Colonic mucosa (tissue), 4 donors: ENCODE results near the gene SMYD1. TPM values are rescaled to one million over a fixed set of nuclear protein-coding genes. Genes with fewer than 3 reads are reported as not detected.

Experiments
- DNase-seq: peaks from one replicate; pipeline ENCODE4 v3.0.0-alpha.2; 2020
- H3K27ac ChIP-seq: fragments of 200-600 bp; one replicate; pipeline ENCODE4 v1.8.0; 2021
- H3K27me3 ChIP-seq: fragments of 200-600 bp; one replicate; pipeline ENCODE4 v1.8.0; 2021
- H3K36me3 ChIP-seq: fragments of 200-600 bp; one replicate; pipeline ENCODE4 v1.8.0; 2021
- H3K4me1 ChIP-seq: fragments of 200-600 bp; one replicate; pipeline ENCODE4 v1.8.0; 2021; ENCODE audit warnings: mild to moderate bottlenecking
- H3K4me3 ChIP-seq: fragments of 200-600 bp; one replicate; pipeline ENCODE4 v1.8.0; 2021
- H3K9ac ChIP-seq, 2 donors: one replicate each; pipeline ENCODE4 v1.7.0; 2013; ENCODE audit warnings: control low read depth in 2 of 2, low read depth in 2 of 2, low read length in 2 of 2
- H3K9me3 ChIP-seq: fragments of 200-600 bp; one replicate; pipeline ENCODE4 v1.8.0; 2021
- intact Hi-C: fragments of 100-400 bp; cut with DNase I; formaldehyde crosslinking; loops from one replicate; pipeline ENCODE4 v1.14.1; 2022
- total RNA-seq, 2 donors: library from RNA; stranded (reverse); fragmentation: NEBNext Ultra II Directional in 1 of 2; extraction: Animal tissue kit (Norgen Biotek cat#: 25700) in 1 of 2; gene quantifications; one replicate each; pipeline ENCODE4 v1.2.1, GENCODE V29; 2021
- TF ChIP-seq, protein P1 (sequence below): fragments of 200-600 bp; IDR thresholded peaks from one replicate; pipeline ENCODE4 v1.8.0; 2022; ENCODE audit warnings: antibody characterized with exemption, mild to moderate bottlenecking
- donor health status: healthy.
- donor health status: DM: no; HTN: no; CAD: no.
- donor health status: DM: no; HTN: no; CAD: no.

SMYD1 gene
- total RNA-seq, 2 donors from 2014 or later: 1.9 TPM; not detected in 1

DNA sequence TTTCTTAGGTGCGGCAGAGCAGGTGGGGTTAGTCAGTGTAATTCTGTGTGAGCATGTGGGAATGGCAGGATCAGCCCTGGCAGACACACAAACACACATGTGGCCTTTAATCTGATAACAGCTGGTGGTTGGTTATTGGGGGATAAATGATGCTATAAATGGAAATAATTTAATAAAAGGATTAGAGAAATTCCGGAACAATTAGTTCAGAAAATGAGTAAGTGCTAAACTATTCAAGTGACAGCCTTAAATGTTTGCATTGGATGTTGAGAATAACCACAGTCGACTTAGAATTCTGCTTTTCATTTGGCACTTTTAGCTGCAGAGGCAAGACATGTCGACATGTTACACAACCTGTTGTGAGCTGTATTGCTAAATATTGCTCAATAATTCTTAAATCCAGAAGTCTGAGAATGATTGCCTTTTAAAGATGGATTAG is 7.2 kb downstream of the SMYD1 start:
- Histone ChIP-seq H3K9ac (no peak overlapping the region), H3K27me3 (no peaks in the 10 kb centered on the region), H3K4me1 (no peaks in the 10 kb centered on the region), H3K36me3 (no peaks in the 10 kb centered on the region), H3K9me3 (no peaks in the 10 kb centered on the region), H3K4me3 (no peak overlapping the region), H3K27ac (no peak overlapping the region)
- TF ChIP-seq, protein P1, sequence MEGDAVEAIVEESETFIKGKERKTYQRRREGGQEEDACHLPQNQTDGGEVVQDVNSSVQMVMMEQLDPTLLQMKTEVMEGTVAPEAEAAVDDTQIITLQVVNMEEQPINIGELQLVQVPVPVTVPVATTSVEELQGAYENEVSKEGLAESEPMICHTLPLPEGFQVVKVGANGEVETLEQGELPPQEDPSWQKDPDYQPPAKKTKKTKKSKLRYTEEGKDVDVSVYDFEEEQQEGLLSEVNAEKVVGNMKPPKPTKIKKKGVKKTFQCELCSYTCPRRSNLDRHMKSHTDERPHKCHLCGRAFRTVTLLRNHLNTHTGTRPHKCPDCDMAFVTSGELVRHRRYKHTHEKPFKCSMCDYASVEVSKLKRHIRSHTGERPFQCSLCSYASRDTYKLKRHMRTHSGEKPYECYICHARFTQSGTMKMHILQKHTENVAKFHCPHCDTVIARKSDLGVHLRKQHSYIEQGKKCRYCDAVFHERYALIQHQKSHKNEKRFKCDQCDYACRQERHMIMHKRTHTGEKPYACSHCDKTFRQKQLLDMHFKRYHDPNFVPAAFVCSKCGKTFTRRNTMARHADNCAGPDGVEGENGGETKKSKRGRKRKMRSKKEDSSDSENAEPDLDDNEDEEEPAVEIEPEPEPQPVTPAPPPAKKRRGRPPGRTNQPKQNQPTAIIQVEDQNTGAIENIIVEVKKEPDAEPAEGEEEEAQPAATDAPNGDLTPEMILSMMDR: no peak
- DNase-seq: no peak
- intact Hi-C loops: no loop called here

- DNase-seq: no peak
- H3K36me3 ChIP-seq: no peaks in the 10 kb centered on the region
- H3K4me3 ChIP-seq: no peak overlapping the region
- H3K4me1 ChIP-seq: no peaks in the 10 kb centered on the region
- TF ChIP-seq, protein P1: no peak
- H3K27ac ChIP-seq: no peak overlapping the region
- H3K9ac ChIP-seq: no peak overlapping the region
- intact Hi-C loops: no loop called here
- H3K27me3 ChIP-seq: no peaks in the 10 kb centered on the region
- no peaks in the 10 kb centered on the region for H3K9me3 ChIP-seq
Measured at GRCh38 chr2:88077080-88077479, 9.5 kb downstream of the SMYD1 start.

- Histone ChIP-seq H3K4me3 (no peak overlapping the region), H3K9me3 (no peaks in the 10 kb centered on the region), H3K9ac (no peak overlapping the region), H3K36me3 (no peaks in the 10 kb centered on the region), H3K27ac (no peak overlapping the region), H3K4me1 (no peaks in the 10 kb centered on the region), H3K27me3 (no peaks in the 10 kb centered on the region)
- TF ChIP-seq, protein P1: no peak
- no peak for DNase-seq
- intact Hi-C loops: no loop called here
Measured at GRCh38 chr2:88078643-88079172, 11.1 kb downstream of the SMYD1 start.

GRCh38 chr2:88080545-88080944 is 12.9 kb downstream of the SMYD1 start:
- intact Hi-C loops: no loop called here
- DNase-seq: no peak
- TF ChIP-seq, protein P1: no peak

DNA sequence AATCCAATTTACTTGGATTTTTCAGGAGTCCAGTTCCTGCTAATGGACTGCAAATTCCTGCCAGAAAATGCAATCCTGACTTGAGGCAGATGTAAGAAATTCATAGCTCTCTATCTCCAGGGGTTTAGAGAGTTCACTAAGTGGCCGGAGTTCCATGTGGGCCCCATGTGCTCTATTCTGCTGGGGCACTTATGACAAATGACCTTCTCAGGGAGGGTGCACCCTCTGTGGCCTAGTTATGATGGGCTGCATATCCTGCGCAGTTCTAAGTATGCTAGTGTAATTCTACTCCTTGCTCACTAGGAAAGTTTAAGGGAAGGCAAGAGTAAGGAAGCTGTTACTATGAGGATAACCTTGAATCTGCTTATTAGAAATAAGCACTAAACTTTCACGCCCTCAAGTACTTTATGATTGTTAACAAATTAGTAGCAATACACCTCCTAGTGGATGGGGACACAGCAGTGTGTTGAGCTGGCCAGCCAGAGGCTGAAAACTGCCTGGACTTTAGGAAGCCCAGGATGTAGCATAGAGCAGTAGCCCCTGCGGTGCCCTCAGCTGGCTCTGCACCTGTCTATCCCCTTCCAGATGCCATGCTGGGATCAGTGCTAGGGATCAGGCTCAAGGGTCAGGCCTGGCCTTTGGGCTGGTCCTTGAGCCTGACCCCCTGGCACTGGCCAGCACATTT is 14.4 kb downstream of the SMYD1 start:
- DNase-seq: no peak
- TF ChIP-seq, protein P1: no peak
- intact Hi-C loops: no loop called here
- no peak overlapping the region for H3K4me3 ChIP-seq
- H3K27me3 ChIP-seq: no peaks in the 10 kb centered on the region
- no peak overlapping the region for H3K9ac ChIP-seq
- H3K4me1 ChIP-seq: no peaks in the 10 kb centered on the region
- no peak overlapping the region for H3K27ac ChIP-seq
- H3K36me3 ChIP-seq: no peaks in the 10 kb centered on the region
- H3K9me3 ChIP-seq: no peaks in the 10 kb centered on the region

More at GRCh38 chr2:88080545-88080944, 12.9 kb downstream of the SMYD1 start:
- H3K9ac ChIP-seq: no peak overlapping the region
- H3K4me1 ChIP-seq: no peaks in the 10 kb centered on the region
- no peaks in the 10 kb centered on the region for H3K9me3 ChIP-seq
- H3K36me3 ChIP-seq: no peaks in the 10 kb centered on the region
- H3K4me3 ChIP-seq: no peak overlapping the region
- no peaks in the 10 kb centered on the region for H3K27me3 ChIP-seq
- no peak overlapping the region for H3K27ac ChIP-seq
